ENCODE measurements around the gene FRS2. TPM values are rescaled to one million over a fixed set of nuclear protein-coding genes. Genes with fewer than 3 reads are reported as not detected.

FRS2 gene
- total RNA-seq, 1 donor from 2014 or later = 31.4 TPM

DNA sequence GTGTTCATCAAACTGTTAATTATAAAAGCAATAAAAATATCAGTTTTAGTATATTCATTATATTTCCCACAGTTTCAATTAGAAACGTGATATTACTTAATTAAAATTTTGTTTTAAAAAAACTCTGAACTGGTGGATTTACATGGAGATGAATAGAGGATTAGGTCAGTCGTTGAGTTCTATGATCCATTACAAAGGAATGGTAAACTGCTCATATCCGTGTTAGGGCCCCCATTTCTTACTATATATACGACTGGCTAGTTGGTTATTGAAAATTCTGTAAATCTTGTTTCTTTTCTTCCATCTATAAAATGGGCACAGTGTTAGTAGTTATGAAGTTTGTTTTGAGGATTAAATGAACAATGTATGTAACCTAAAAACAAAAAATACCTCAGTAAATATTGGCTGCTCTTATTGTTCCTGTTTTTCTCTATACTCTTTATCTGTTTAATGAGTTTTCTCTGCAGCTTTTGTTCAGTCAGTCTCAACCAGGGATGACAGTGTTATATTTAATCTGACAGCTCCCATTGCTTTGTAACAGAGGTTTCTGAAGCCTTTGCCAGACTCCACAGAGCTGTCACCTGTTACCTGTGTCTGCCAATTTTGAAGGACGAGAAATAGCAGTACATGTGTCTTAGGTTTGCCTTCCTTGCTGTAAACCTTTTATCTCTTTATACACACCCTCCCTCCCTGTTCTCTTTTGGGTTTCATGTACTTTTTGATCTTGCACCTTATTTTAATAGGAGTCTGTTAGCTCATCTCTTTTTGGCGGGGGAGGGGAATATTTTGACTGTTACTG lies 41.5 kb downstream of the FRS2 start:
- DNase-seq (ENCODE audit: low read depth, low spot score) = no peak
- H3K9me3 Mint-ChIP-seq = no peaks in the 10 kb centered on the region
- TF ChIP-seq CTCF (conservative IDR thresholded peaks at IDR 0.05) = no peak
- no peak overlapping the region for H3K4me3 Mint-ChIP-seq
- H3K27ac Mint-ChIP-seq (ENCODE audit: unreplicated experiment) = no peak overlapping the region
- peaks cover 50% of the 10 kb centered on the region for H3K4me1 Mint-ChIP-seq
- H3K27me3 Mint-ChIP-seq (ENCODE audit: low read depth) = no peaks in the 10 kb centered on the region
- no peaks in the 10 kb centered on the region for H3K36me3 Mint-ChIP-seq (ENCODE audit: low read depth)

DNA sequence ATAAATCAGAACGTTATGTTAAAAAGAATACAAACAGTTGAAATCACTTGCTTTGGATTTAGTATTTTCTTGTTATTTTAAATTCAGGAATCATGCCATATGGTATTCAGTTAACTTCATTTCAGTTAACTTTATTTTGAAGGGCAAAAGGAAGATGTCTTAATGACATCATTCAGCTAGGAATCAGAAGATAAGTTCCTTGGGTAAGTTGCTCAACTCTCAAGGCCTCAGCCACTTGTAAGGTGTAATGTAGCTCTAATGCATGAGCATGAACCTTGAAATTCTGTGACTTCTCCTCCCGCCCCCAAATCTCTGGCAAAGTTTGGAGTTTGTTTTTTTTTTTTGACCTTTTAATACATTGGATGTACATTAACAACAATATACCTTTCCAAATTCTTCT lies 42.6 kb downstream of the FRS2 start:
- Mint-ChIP-seq H3K4me1 (peaks cover 50% of the 10 kb centered on the region), H3K27ac (ENCODE audit: unreplicated experiment) (no peak overlapping the region), H3K4me3 (no peak overlapping the region), H3K36me3 (ENCODE audit: low read depth) (no peaks in the 10 kb centered on the region), H3K9me3 (no peaks in the 10 kb centered on the region), H3K27me3 (ENCODE audit: low read depth) (no peaks in the 10 kb centered on the region)
- no peak for DNase-seq (ENCODE audit: low read depth, low spot score)
- no peak for TF ChIP-seq CTCF (conservative IDR thresholded peaks at IDR 0.05)

DNA sequence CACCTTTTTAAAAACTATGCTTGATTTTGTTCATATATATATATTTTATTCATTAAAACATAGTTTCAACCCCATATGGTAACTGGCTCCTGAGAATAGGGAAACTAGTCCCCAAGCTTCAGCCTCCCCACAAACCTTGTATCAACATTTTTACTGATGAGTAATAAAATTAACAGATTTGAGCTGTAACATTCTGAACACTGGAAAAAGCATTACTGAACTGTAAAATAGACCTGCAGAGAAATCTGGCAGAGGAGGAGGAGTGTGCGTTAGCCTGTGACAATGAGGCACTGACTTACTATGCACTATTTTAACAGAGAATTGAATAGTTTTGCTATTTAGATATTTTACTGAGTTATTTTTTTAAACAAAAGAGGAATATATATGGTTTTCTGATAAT lies 43.1 kb downstream of the FRS2 start:
- TF ChIP-seq CTCF (conservative IDR thresholded peaks at IDR 0.05) = no peak
- no peak overlapping the region for H3K4me3 Mint-ChIP-seq
- H3K27me3 Mint-ChIP-seq (ENCODE audit: low read depth) = no peaks in the 10 kb centered on the region
- H3K27ac Mint-ChIP-seq (ENCODE audit: unreplicated experiment) = no peak overlapping the region
- no peak for DNase-seq (ENCODE audit: low read depth, low spot score)
- H3K4me1 Mint-ChIP-seq = peaks cover 50% of the 10 kb centered on the region
- H3K36me3 Mint-ChIP-seq (ENCODE audit: low read depth) = no peaks in the 10 kb centered on the region
- no peaks in the 10 kb centered on the region for H3K9me3 Mint-ChIP-seq

GRCh38 chr12:69514111-69514510 lies 43.9 kb downstream of the FRS2 start:
- DNase-seq (ENCODE audit: low read depth, low spot score) = no peak
- Mint-ChIP-seq H3K36me3 (ENCODE audit: low read depth) (peaks cover 1% of the 10 kb centered on the region), H3K9me3 (no peaks in the 10 kb centered on the region), H3K4me3 (no peak overlapping the region), H3K27ac (ENCODE audit: unreplicated experiment) (no peak overlapping the region), H3K4me1 (peaks cover 43% of the 10 kb centered on the region), H3K27me3 (ENCODE audit: low read depth) (no peaks in the 10 kb centered on the region)
- no peak for TF ChIP-seq CTCF (conservative IDR thresholded peaks at IDR 0.05)

DNA sequence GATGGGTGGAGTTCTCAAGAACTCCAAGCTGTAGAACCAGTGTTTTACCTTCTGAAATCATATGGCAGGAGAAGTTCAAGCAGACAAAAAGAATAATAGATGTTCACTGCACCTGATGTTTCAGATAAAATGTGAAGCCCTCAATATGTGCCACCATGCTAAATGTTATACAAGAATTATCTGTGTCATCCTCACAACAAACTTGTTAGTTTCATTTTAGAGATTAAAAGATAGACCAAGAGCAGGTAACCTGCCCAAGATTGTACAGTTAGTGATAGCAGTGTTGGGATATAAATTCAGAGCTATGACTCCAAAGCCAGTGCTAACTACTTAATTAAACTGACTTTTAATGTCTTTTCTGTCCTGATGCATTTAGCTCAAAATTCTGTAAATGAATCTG lies 44.7 kb downstream of the FRS2 start:
- TF ChIP-seq CTCF (conservative IDR thresholded peaks at IDR 0.05) = no peak
- Mint-ChIP-seq H3K27me3 (ENCODE audit: low read depth) (no peaks in the 10 kb centered on the region), H3K27ac (ENCODE audit: unreplicated experiment) (no peak overlapping the region), H3K36me3 (ENCODE audit: low read depth) (peaks cover 7% of the 10 kb centered on the region), H3K4me1 (peaks cover 36% of the 10 kb centered on the region), H3K4me3 (no peak overlapping the region), H3K9me3 (peaks cover 4% of the 10 kb centered on the region)
- no peak for DNase-seq (ENCODE audit: low read depth, low spot score)
